GM08714 (cell line): Measurements from ENCODE around the gene CPLX3.

Experiments
- H3K4me3 ChIP-seq: fragments of 200-500 bp; sonication (Bioruptor generic); 2 replicates; pipeline ENCODE4 v1.5.1; 2014; ENCODE audit warnings: mild to moderate bottlenecking, low read length, inconsistent platforms
- ZNF274 ChIP-seq: IDR thresholded peaks from 2 replicates; pipeline ENCODE4 v1.6.1; 2012; ENCODE audit warnings: mild to moderate bottlenecking, low read depth, low read length

The CPLX3 gene

GRCh38 chr15:74847432-74847831, 21.0 kb downstream of the CPLX3 start:
- TF ChIP-seq ZNF274, result no peak
- H3K4me3 ChIP-seq, result no peak overlapping the region

- TF ChIP-seq ZNF274, result no peak
- no peak overlapping the region for H3K4me3 ChIP-seq
Observed at GRCh38 chr15:74850393-74850792, 24.0 kb downstream of the CPLX3 start.

GRCh38 chr15:74851960-74852359, 25.5 kb downstream of the CPLX3 start:
- no peak overlapping the region for H3K4me3 ChIP-seq
- TF ChIP-seq ZNF274, result no peak

GRCh38 chr15:74854453-74855022, 28.1 kb downstream of the CPLX3 start:
- no peak overlapping the region for H3K4me3 ChIP-seq
- TF ChIP-seq ZNF274, result no peak

- no peak overlapping the region for H3K4me3 ChIP-seq
- TF ChIP-seq ZNF274, result no peak
Observed at GRCh38 chr15:74855857-74856256, 29.4 kb downstream of the CPLX3 start.

- TF ChIP-seq ZNF274, result no peak
- peak overlapping the region; percentile 22; the same call in 1 of the 2 replicates for H3K4me3 ChIP-seq
Observed at GRCh38 chr15:74856537-74856936, 30.1 kb downstream of the CPLX3 start.

GRCh38 chr15:74857082-74857655, 30.7 kb downstream of the CPLX3 start:
- TF ChIP-seq ZNF274, result no peak
- peak overlapping the region; percentile 22; the same call in 1 of the 2 replicates for H3K4me3 ChIP-seq

- no peak for TF ChIP-seq ZNF274
- no peak overlapping the region; the same call in 1 of the 2 replicates for H3K4me3 ChIP-seq
Observed at GRCh38 chr15:74857671-74858368, 31.4 kb downstream of the CPLX3 start.

GRCh38 chr15:74858369-74858740, 31.9 kb downstream of the CPLX3 start:
- no peak for TF ChIP-seq ZNF274

GRCh38 chr15:74863239-74864056, 37.0 kb downstream of the CPLX3 start:
- no peak overlapping the region for H3K4me3 ChIP-seq
- no peak for TF ChIP-seq ZNF274

More at GRCh38 chr15:74858369-74858740, 31.9 kb downstream of the CPLX3 start:
- no peak overlapping the region for H3K4me3 ChIP-seq

- H3K4me3 ChIP-seq, result no peak overlapping the region
- TF ChIP-seq ZNF274, result no peak
Observed at GRCh38 chr15:74864296-74864695, 37.9 kb downstream of the CPLX3 start.

GRCh38 chr15:74865316-74865715, 38.9 kb downstream of the CPLX3 start:
- no peak overlapping the region for H3K4me3 ChIP-seq
- no peak for TF ChIP-seq ZNF274

- H3K4me3 ChIP-seq, result no peak overlapping the region
- no peak for TF ChIP-seq ZNF274
Observed at GRCh38 chr15:74866090-74866489, 39.7 kb downstream of the CPLX3 start.

GRCh38 chr15:74867466-74868038, 41.1 kb downstream of the CPLX3 start:
- H3K4me3 ChIP-seq, result no peak overlapping the region; the same call in 1 of the 2 replicates
- TF ChIP-seq ZNF274, result no peak

- no peak for TF ChIP-seq ZNF274
- H3K4me3 ChIP-seq, result no peak overlapping the region; the same call in 1 of the 2 replicates
Observed at GRCh38 chr15:74868059-74868458, 41.6 kb downstream of the CPLX3 start.
